H9 (cell line): Measurements from ENCODE around the gene MGLL. TPM values are rescaled to one million over a fixed set of nuclear protein-coding genes. Genes with fewer than 3 reads are reported as not detected.

ENCODE experiments used
- DNase-seq: peaks from one replicate; pipeline ENCODE4 v3.0.0-alpha.2; 2017
- H2AFZ ChIP-seq: one replicate; pipeline ENCODE4 v1.6.1; 2013; ENCODE audit warnings: mild to moderate bottlenecking, low read length, control low read depth, moderate library complexity
- H2AK5ac ChIP-seq: 2 replicates; pipeline ENCODE4 v1.6.1; 2013; ENCODE audit warnings: low read length, control low read depth, mixed read lengths; ENCODE audit not compliant: insufficient read length
- H2BK120ac ChIP-seq: one replicate; pipeline ENCODE4 v1.6.1; 2013; ENCODE audit warnings: low read depth, mild to moderate bottlenecking, low read length, control low read depth, inconsistent platforms; ENCODE audit not compliant: poor library complexity, severe bottlenecking
- H2BK12ac ChIP-seq: 2 replicates; pipeline ENCODE4 v1.6.1; 2013; ENCODE audit warnings: low read length, control low read depth, mixed read lengths, low read depth; ENCODE audit not compliant: insufficient read length
- H2BK15ac ChIP-seq: 2 replicates; pipeline ENCODE4 v1.6.1; 2013; ENCODE audit warnings: low read depth, low read length, control low read depth
- H2BK20ac ChIP-seq: one replicate; pipeline ENCODE4 v1.6.1; 2013; ENCODE audit warnings: low read depth, mild to moderate bottlenecking, low read length, control low read depth, inconsistent platforms; ENCODE audit not compliant: poor library complexity, severe bottlenecking
- H2BK5ac ChIP-seq: 2 replicates; pipeline ENCODE4 v1.6.1; 2013; ENCODE audit warnings: low read length, control low read depth, mixed read lengths; ENCODE audit not compliant: insufficient read length
- H3K14ac ChIP-seq: 2 replicates; pipeline ENCODE4 v1.6.1; 2013; ENCODE audit warnings: low read length, control low read depth; ENCODE audit not compliant: insufficient read depth
- H3K18ac ChIP-seq: 2 replicates; pipeline ENCODE4 v1.6.1; 2013; ENCODE audit warnings: low read depth, mild to moderate bottlenecking, mixed read lengths, low read length, control low read depth; ENCODE audit not compliant: insufficient read length
- H3K23ac ChIP-seq: 2 replicates; pipeline ENCODE4 v1.6.1; 2013; ENCODE audit warnings: low read length, control low read depth, mixed read lengths, low read depth; ENCODE audit not compliant: insufficient read length
- H3K23me2 ChIP-seq: 2 replicates; pipeline ENCODE4 v1.6.1; 2013; ENCODE audit warnings: low read depth, mild to moderate bottlenecking, mixed read lengths, low read length, control low read depth; ENCODE audit not compliant: insufficient read length, poor library complexity, severe bottlenecking
- H3K27ac ChIP-seq: 2 replicates; pipeline ENCODE4 v1.5.1; 2013; ENCODE audit warnings: low read length, control low read depth, mixed read lengths, low read depth; ENCODE audit not compliant: insufficient read length
- H3K27me3 ChIP-seq: 2 replicates; pipeline ENCODE4 v1.6.1; 2013; ENCODE audit warnings: low read length, control low read depth, inconsistent platforms; ENCODE audit not compliant: insufficient read depth
- H3K4ac ChIP-seq: 2 replicates; pipeline ENCODE4 v1.6.1; 2013; ENCODE audit warnings: low read depth, mild to moderate bottlenecking, control low read depth, inconsistent platforms, low read length, moderate library complexity
- H3K4me1 ChIP-seq: 2 replicates; pipeline ENCODE4 v1.6.1; 2013; ENCODE audit warnings: low read length, control low read depth, inconsistent platforms; ENCODE audit not compliant: insufficient read depth
- H3K4me2 ChIP-seq: 2 replicates; pipeline ENCODE4 v1.6.1; 2013; ENCODE audit warnings: low read length, control low read depth, mixed read lengths; ENCODE audit not compliant: insufficient read length, insufficient read depth
- H3K56ac ChIP-seq: 2 replicates; pipeline ENCODE4 v1.6.1; 2013; ENCODE audit warnings: low read depth, mild to moderate bottlenecking, mixed read lengths, low read length, control low read depth; ENCODE audit not compliant: insufficient read length
- H3K79me1 ChIP-seq: 2 replicates; pipeline ENCODE4 v1.6.1; 2013; ENCODE audit warnings: low read depth, mild to moderate bottlenecking, moderate library complexity, low read length, control low read depth, inconsistent platforms; ENCODE audit not compliant: insufficient read depth, poor library complexity, severe bottlenecking
- H3K79me2 ChIP-seq: 2 replicates; pipeline ENCODE4 v1.6.1; 2013; ENCODE audit warnings: low read length, control low read depth, inconsistent platforms; ENCODE audit not compliant: insufficient read depth
- H3K9ac ChIP-seq: 2 replicates; pipeline ENCODE4 v1.6.1; 2013; ENCODE audit warnings: low read length, control low read depth, mixed read lengths; ENCODE audit not compliant: insufficient read length; ENCODE audit errors: extremely low read depth
- H3K9me3 ChIP-seq: one replicate; pipeline ENCODE4 v1.6.1; 2013; ENCODE audit warnings: low read depth, low read length, inconsistent platforms; ENCODE audit not compliant: control insufficient read depth
- H3T11ph ChIP-seq: one replicate; pipeline ENCODE4 v1.6.1; 2013; ENCODE audit warnings: mild to moderate bottlenecking, low read length, control low read depth, inconsistent platforms
- H4K20me1 ChIP-seq: one replicate; pipeline ENCODE4 v1.6.1; 2013; ENCODE audit not compliant: control insufficient read depth, insufficient read length, insufficient read depth
- H4K5ac ChIP-seq: 2 replicates; pipeline ENCODE4 v1.6.1; 2013; ENCODE audit warnings: low read depth, mild to moderate bottlenecking, mixed read lengths, low read length, control low read depth; ENCODE audit not compliant: insufficient read length
- H4K8ac ChIP-seq: replicated peaks from 2 replicates; pipeline ENCODE4 v1.6.1; 2013; ENCODE audit warnings: low read length, control low read depth, mixed read lengths, low read depth; ENCODE audit not compliant: insufficient read length
- H4K91ac ChIP-seq: 2 replicates; pipeline ENCODE4 v1.6.1; 2013; ENCODE audit warnings: low read depth, mild to moderate bottlenecking, moderate library complexity, mixed read lengths, low read length, control low read depth; ENCODE audit not compliant: insufficient read length
- H3K27ac Mint-ChIP-seq, 3 experiments: 2 replicates in 2 of 3; 3 replicates in 1 of 3; pipeline ENCODE4 v1.8.0; 2020 to 2021; ENCODE audit warnings: mixed read lengths in 3 of 3, mild to moderate bottlenecking in 1 of 3, moderate library complexity in 1 of 3
- H3K27me3 Mint-ChIP-seq: 2 replicates; pipeline ENCODE4 v1.8.0; 2021; ENCODE audit warnings: low read depth, mild to moderate bottlenecking, moderate library complexity, mixed read lengths
- H3K36me3 Mint-ChIP-seq, 3 experiments: 2 replicates in 2 of 3; 3 replicates in 1 of 3; pipeline ENCODE4 v1.8.0; 2020 to 2021; ENCODE audit warnings: low read depth in 3 of 3, mixed read lengths in 3 of 3; ENCODE audit not compliant: insufficient read depth in 1 of 3
- H3K4me1 Mint-ChIP-seq, 2 experiments: 2 replicates each; pipeline ENCODE4 v1.8.0; 2020; ENCODE audit warnings: mixed read lengths in 2 of 2
- H3K4me3 Mint-ChIP-seq, 2 experiments: 2 replicates in 1 of 2; 3 replicates in 1 of 2; pipeline ENCODE4 v1.8.0; 2020 to 2021; ENCODE audit warnings: mild to moderate bottlenecking in 2 of 2, mixed read lengths in 2 of 2, moderate library complexity in 1 of 2
- H3K9me3 Mint-ChIP-seq, 2 experiments: 2 replicates in 1 of 2; 3 replicates in 1 of 2; pipeline ENCODE4 v1.8.0; 2020; ENCODE audit warnings: mild to moderate bottlenecking in 2 of 2, mixed read lengths in 2 of 2, moderate library complexity in 1 of 2
- CTCF ChIP-seq: fragments of 200-600 bp; sonication (generic); conservative IDR thresholded peaks from 3 replicates; pipeline ENCODE4 v1.8.0; 2021; ENCODE audit warnings: antibody characterized with exemption, mild to moderate bottlenecking
- WGBS: extraction: QIAGEN DNeasy Blood & Tissue Kit; methylation state at CpG from one replicate; pipeline ENCODE4 v1.1.7; 2013; ENCODE audit warnings: missing lambda C conversion rate, low lambda C conversion rate, mixed read lengths; ENCODE audit not compliant: insufficient read length; ENCODE audit errors: extremely low coverage; 5-methylcytosine and 5-hydroxymethylcytosine counted together
- total RNA-seq: library from RNA; stranded (reverse); gene quantifications from 2 replicates; pipeline ENCODE4 v1.2.1, GENCODE V29; 2021

The MGLL gene
- total RNA-seq, 1 experiment from 2014 or later: 0.11 TPM

GRCh38 chr3:127819656-127820055, 2.7 kb downstream of the MGLL start:
- Mint-ChIP-seq H3K36me3 (no peaks in the 10 kb centered on the region; a peak in 1 of 7 replicates), H3K9me3 (no peaks in the 10 kb centered on the region), H3K4me3 (no peak overlapping the region), H3K27me3 (peaks cover 56% of the 10 kb centered on the region), H3K27ac (no peak overlapping the region), H3K4me1 (peaks cover 23 to 24% of the 10 kb centered on the region in 2 experiments)
- Histone ChIP-seq H3K4ac (no peak overlapping the region), H2BK15ac (no peak overlapping the region), H3K9ac (no peak overlapping the region), H3K4me2 (no peak overlapping the region), H2AFZ (no peak overlapping the region), H3K79me2 (no peaks in the 10 kb centered on the region), H2BK20ac (no peak overlapping the region), H2BK120ac (no peak overlapping the region), H3K9me3 (no peaks in the 10 kb centered on the region), H4K91ac (no peak overlapping the region), H3K4me1 (no peaks in the 10 kb centered on the region), H3K23ac (no peak overlapping the region), H3K79me1 (no peaks in the 10 kb centered on the region), H3K14ac (no peak overlapping the region), H3K18ac (no peak overlapping the region), H3K27ac (no peak overlapping the region), H3K23me2 (peaks cover 6% of the 10 kb centered on the region), H4K5ac (no peak overlapping the region), H3K56ac (no peak overlapping the region), H4K20me1 (no peaks in the 10 kb centered on the region), H2BK5ac (no peak overlapping the region), H3K27me3 (peaks cover 10% of the 10 kb centered on the region), H4K8ac (no peak overlapping the region), H2AK5ac (no peak overlapping the region), H2BK12ac (no peak overlapping the region), H3T11ph (no peak overlapping the region)
- TF ChIP-seq CTCF: no peak
- no peak for DNase-seq
- WGBS: no CpG with 5 or more reads among the region's 2 CpGs
